Activated naive CD4-positive, alpha-beta T cell treated with anti-CD3 and anti-CD28 coated beads, Interleukin-2, amount 50 U/mL, for 24 hours (primary cell): ENCODE data around the gene GRIK4.

ENCODE experiments used
- H3K27ac Mint-ChIP-seq: one replicate; pipeline ENCODE4 v1.8.0; 2021; ENCODE audit warnings: mild to moderate bottlenecking, mixed read lengths
- H3K27me3 Mint-ChIP-seq: one replicate; pipeline ENCODE4 v1.8.0; 2021; ENCODE audit warnings: mixed read lengths
- H3K36me3 Mint-ChIP-seq: one replicate; pipeline ENCODE4 v1.8.0; 2021; ENCODE audit warnings: mixed read lengths
- H3K4me1 Mint-ChIP-seq: one replicate; pipeline ENCODE4 v1.8.0; 2021; ENCODE audit warnings: mixed read lengths
- H3K4me3 Mint-ChIP-seq: one replicate; pipeline ENCODE4 v1.8.0; 2021; ENCODE audit warnings: mild to moderate bottlenecking, mixed read lengths
- H3K9me3 Mint-ChIP-seq: one replicate; pipeline ENCODE4 v1.8.0; 2021; ENCODE audit warnings: mixed read lengths

Gene GRIK4

DNA sequence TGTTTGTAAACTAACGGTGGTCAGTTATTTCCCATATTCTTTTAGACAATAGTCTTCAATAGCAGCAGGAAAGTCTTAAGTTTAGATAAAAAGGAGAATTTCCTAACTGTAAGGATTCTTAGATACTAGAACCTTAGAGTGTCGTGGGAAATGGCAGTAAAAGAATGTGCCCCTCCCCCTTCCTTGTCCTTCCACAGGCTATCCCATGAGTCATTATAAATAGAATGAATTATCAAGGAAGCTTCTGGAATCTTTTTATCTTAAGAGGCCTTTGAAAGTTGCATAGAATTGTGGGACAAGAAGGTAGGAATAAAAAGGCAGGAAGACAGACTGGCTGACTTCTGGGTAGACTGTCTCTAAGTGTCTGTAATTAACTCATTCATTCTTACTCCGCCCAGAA lies 347.2 kb downstream of the GRIK4 start:
- Mint-ChIP-seq H3K4me3 (no peak overlapping the region), H3K4me1 (no peaks in the 10 kb centered on the region), H3K9me3 (no peaks in the 10 kb centered on the region), H3K27ac (no peak overlapping the region), H3K36me3 (no peaks in the 10 kb centered on the region), H3K27me3 (no peaks in the 10 kb centered on the region)

DNA sequence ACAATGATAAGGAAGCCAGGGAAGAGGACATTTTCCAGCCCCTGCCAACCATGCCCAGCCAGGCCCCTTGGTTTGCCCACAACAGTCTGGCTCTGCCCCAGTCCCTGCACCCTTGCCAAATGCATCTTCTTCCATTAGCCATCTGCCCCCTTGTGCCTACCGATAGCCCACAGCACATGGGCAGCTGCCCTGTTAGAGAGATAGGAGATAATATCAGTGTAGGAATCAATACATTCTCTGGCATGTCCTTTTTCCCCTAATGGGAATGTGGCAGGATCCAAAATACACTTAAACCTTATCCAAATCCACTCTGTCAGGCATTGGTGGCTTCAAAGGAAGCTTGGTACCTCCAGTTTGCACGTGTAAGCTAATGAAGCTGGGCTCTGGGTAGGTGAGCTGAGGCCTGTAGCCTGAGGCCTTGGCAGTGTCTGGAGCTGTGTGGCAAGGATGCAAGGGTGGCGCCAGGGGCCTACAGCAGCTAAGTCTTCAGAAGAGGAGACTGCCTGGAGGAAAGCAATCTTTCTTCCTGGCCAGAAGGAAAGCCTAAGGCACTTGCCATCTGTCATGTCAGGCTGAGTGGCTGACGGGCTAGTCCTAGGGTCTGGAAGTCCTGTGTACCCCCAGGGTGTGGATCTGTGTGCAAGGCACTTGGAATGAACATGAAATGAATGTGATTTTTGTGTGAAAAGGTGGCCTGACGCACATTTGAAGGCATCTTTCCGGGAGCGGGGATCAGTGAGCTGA lies 348.2 kb downstream of the GRIK4 start:
- H3K27ac Mint-ChIP-seq, result no peak overlapping the region
- no peaks in the 10 kb centered on the region for H3K4me1 Mint-ChIP-seq
- no peaks in the 10 kb centered on the region for H3K36me3 Mint-ChIP-seq

DNA sequence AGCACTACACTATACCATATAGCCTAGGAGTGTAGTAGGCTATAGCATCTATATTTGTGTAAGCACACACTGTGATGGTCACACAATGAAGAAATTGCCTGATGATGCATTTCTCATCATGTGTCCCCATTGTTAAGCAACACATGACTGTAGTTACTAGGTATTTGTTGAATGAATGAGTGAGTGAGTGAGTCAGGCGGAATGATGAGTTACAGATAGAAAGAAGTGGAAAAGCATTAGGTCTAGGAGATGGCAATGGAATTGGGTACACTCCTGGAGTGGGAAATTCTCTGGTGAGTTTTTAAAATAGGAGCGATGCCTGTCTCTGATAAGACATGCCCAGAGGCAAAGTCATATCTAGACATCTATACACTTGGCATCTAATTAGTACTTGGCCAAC lies 351.8 kb downstream of the GRIK4 start:
- no peak overlapping the region for H3K4me3 Mint-ChIP-seq
- peak overlapping the region; percentile 3 for H3K27ac Mint-ChIP-seq

More for the DNA sequence above, 348.2 kb downstream of the GRIK4 start:
- H3K9me3 Mint-ChIP-seq, result no peaks in the 10 kb centered on the region
- no peak overlapping the region for H3K4me3 Mint-ChIP-seq
- no peaks in the 10 kb centered on the region for H3K27me3 Mint-ChIP-seq

DNA sequence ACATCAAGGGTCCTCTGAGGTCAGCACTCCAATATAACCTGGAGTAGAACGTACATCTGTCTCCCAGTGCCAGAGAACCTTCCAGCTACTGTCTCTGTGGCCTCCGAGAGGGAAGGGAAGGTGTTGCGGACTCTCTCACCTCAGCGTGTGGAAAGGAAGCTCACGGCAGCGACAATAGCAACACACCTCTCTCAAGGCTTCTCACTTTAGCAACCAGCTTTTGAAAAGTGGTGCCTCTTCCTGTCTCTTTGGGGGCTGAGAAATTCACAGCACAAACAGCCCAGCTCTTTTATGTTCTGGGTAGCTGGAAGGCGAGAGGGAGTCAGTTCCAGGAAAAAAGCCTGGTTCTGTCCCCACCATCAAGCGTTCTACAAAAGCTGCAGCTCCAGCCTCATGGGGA lies 355.5 kb downstream of the GRIK4 start:
- Mint-ChIP-seq H3K36me3 (no peaks in the 10 kb centered on the region), H3K27ac (no peak overlapping the region), H3K4me3 (no peak overlapping the region), H3K9me3 (no peaks in the 10 kb centered on the region), H3K27me3 (peaks cover 10% of the 10 kb centered on the region), H3K4me1 (no peaks in the 10 kb centered on the region)

More for the DNA sequence above, 351.8 kb downstream of the GRIK4 start:
- H3K9me3 Mint-ChIP-seq, result no peaks in the 10 kb centered on the region
- H3K27me3 Mint-ChIP-seq, result peaks cover 4% of the 10 kb centered on the region
- H3K36me3 Mint-ChIP-seq, result no peaks in the 10 kb centered on the region
- H3K4me1 Mint-ChIP-seq, result no peaks in the 10 kb centered on the region

- no peaks in the 10 kb centered on the region for H3K36me3 Mint-ChIP-seq
- no peak overlapping the region for H3K27ac Mint-ChIP-seq
- peaks cover 10% of the 10 kb centered on the region for H3K27me3 Mint-ChIP-seq
- H3K4me1 Mint-ChIP-seq, result no peaks in the 10 kb centered on the region
- H3K4me3 Mint-ChIP-seq, result no peak overlapping the region
- H3K9me3 Mint-ChIP-seq, result no peaks in the 10 kb centered on the region
Measured at GRCh38 chr11:120867531-120867930, 356.0 kb downstream of the GRIK4 start.

DNA sequence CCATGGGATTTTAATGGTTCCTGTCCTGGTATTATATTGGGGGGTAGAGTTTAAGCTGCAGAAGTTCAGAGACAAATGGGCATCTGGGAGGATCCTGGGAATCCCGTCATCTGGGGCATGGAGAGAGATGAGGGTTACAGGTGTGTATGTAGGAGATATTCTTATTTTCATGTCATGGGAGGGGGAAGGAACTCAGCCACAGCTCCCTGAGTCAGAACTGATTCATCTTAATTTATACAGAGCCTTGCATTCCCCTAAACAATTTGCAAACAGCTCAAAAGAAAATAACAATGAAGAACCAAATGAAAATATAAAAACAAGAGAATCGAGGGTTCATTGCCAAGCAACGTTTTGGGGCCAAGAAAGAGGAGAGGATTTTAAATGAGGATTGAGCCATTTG lies 356.4 kb downstream of the GRIK4 start:
- no peak overlapping the region for H3K4me3 Mint-ChIP-seq
- H3K27ac Mint-ChIP-seq, result no peak overlapping the region
- no peaks in the 10 kb centered on the region for H3K9me3 Mint-ChIP-seq
- no peaks in the 10 kb centered on the region for H3K4me1 Mint-ChIP-seq
- no peaks in the 10 kb centered on the region for H3K36me3 Mint-ChIP-seq
- H3K27me3 Mint-ChIP-seq, result peaks cover 11% of the 10 kb centered on the region

- H3K9me3 Mint-ChIP-seq, result no peaks in the 10 kb centered on the region
- H3K36me3 Mint-ChIP-seq, result no peaks in the 10 kb centered on the region
- H3K4me3 Mint-ChIP-seq, result no peak overlapping the region
- H3K4me1 Mint-ChIP-seq, result no peaks in the 10 kb centered on the region
- peaks cover 15% of the 10 kb centered on the region for H3K27me3 Mint-ChIP-seq
- no peak overlapping the region for H3K27ac Mint-ChIP-seq
Measured at GRCh38 chr11:120869097-120869496, 357.5 kb downstream of the GRIK4 start.

GRCh38 chr11:120869516-120870011 lies 358.0 kb downstream of the GRIK4 start:
- Mint-ChIP-seq H3K27ac (no peak overlapping the region), H3K4me1 (no peaks in the 10 kb centered on the region), H3K27me3 (peaks cover 15% of the 10 kb centered on the region), H3K4me3 (no peak overlapping the region), H3K9me3 (no peaks in the 10 kb centered on the region), H3K36me3 (no peaks in the 10 kb centered on the region)

DNA sequence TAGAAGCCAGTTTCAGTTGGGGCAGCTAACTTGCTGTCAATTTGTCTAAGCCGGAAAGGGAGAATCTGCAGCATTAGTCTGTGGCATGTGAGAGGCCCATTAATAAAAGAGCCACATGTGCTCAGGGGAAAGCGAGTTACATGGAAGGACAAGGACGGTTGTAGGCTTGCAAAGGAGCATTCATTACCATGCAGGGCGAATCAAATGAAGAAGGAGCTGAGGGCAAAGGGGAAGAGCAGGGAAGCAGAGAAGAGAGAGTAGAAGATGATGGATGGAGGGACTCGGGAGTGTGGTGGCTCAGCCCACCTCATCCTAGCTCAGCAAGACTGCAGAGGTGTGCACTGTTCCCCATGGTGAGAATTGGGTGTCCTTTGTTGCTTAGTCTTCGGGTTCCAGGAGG lies 359.6 kb downstream of the GRIK4 start:
- no peak overlapping the region for H3K27ac Mint-ChIP-seq
- peaks cover 12% of the 10 kb centered on the region for H3K27me3 Mint-ChIP-seq
- no peaks in the 10 kb centered on the region for H3K36me3 Mint-ChIP-seq
- no peak overlapping the region for H3K4me3 Mint-ChIP-seq
- no peaks in the 10 kb centered on the region for H3K4me1 Mint-ChIP-seq
- no peaks in the 10 kb centered on the region for H3K9me3 Mint-ChIP-seq

GRCh38 chr11:120871924-120872323 lies 360.4 kb downstream of the GRIK4 start:
- H3K4me3 Mint-ChIP-seq, result no peak overlapping the region
- H3K36me3 Mint-ChIP-seq, result no peaks in the 10 kb centered on the region
- H3K27ac Mint-ChIP-seq, result no peak overlapping the region
- no peaks in the 10 kb centered on the region for H3K9me3 Mint-ChIP-seq
- peaks cover 12% of the 10 kb centered on the region for H3K27me3 Mint-ChIP-seq
- no peaks in the 10 kb centered on the region for H3K4me1 Mint-ChIP-seq

GRCh38 chr11:120873966-120874735 lies 362.6 kb downstream of the GRIK4 start:
- H3K4me1 Mint-ChIP-seq, result no peaks in the 10 kb centered on the region
- no peaks in the 10 kb centered on the region for H3K36me3 Mint-ChIP-seq
- no peaks in the 10 kb centered on the region for H3K9me3 Mint-ChIP-seq
- H3K4me3 Mint-ChIP-seq, result no peak overlapping the region
- H3K27me3 Mint-ChIP-seq, result peaks cover 8% of the 10 kb centered on the region
- no peak overlapping the region for H3K27ac Mint-ChIP-seq

- H3K9me3 Mint-ChIP-seq, result no peaks in the 10 kb centered on the region
- H3K4me3 Mint-ChIP-seq, result no peak overlapping the region
- H3K36me3 Mint-ChIP-seq, result no peaks in the 10 kb centered on the region
- no peaks in the 10 kb centered on the region for H3K4me1 Mint-ChIP-seq
- peaks cover 7% of the 10 kb centered on the region for H3K27me3 Mint-ChIP-seq
- no peak overlapping the region for H3K27ac Mint-ChIP-seq
Measured at GRCh38 chr11:120875986-120876385, 364.4 kb downstream of the GRIK4 start.

DNA sequence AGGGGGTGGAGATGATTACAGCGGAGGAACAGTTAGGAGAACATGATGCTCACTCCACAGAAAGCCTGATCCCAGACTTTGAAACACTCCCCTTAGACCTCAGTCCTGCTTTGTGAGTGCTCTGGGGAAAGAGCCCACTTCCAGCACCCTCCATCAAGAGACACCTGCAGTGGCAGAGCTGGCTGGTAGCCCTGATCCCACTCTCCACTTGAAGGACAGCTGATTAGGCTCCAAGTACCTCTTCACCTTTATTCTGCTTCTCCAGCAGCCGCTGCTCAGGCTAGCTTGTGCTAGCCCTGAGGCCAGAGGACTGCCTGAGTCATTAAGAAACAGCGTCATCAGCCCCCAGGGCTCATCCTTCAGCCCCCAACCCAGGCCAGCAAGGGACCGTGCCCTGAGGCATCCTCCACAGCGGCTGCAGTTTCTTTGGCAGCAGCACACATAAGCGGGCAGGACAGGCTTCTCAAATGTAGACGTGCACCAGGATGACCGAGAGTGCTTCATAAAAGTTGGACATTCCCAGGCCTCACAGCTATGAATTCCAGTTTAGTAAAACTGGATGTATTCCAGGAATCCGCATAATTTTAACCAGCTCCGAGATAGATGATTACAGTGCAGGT lies 366.3 kb downstream of the GRIK4 start:
- peaks cover 5% of the 10 kb centered on the region for H3K27me3 Mint-ChIP-seq
- no peak overlapping the region for H3K4me3 Mint-ChIP-seq
- H3K27ac Mint-ChIP-seq, result no peak overlapping the region
- no peaks in the 10 kb centered on the region for H3K36me3 Mint-ChIP-seq
- no peaks in the 10 kb centered on the region for H3K9me3 Mint-ChIP-seq
- no peaks in the 10 kb centered on the region for H3K4me1 Mint-ChIP-seq

DNA sequence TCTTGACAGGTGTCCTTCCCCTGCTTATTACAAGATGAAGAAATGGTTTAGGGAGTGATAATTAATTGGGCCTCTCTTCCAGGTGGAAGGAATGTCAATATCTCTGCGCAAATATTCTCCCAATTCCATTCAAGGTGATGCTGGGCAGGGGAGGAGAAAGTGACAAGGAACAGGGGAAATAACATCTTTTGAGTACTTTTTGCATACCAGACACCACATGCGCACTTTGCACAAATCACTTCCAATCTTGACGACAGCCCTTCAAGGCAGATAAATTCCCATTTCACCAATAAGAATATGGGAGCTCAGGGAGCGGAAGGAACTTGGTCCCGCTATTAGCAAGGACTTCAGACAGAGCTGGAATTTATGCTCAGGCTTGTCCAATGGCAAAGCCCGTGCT lies 367.2 kb downstream of the GRIK4 start:
- H3K4me1 Mint-ChIP-seq, result no peaks in the 10 kb centered on the region
- H3K9me3 Mint-ChIP-seq, result no peaks in the 10 kb centered on the region
- H3K27me3 Mint-ChIP-seq, result peaks cover 1% of the 10 kb centered on the region
- no peak overlapping the region for H3K27ac Mint-ChIP-seq
- no peaks in the 10 kb centered on the region for H3K36me3 Mint-ChIP-seq
- no peak overlapping the region for H3K4me3 Mint-ChIP-seq

DNA sequence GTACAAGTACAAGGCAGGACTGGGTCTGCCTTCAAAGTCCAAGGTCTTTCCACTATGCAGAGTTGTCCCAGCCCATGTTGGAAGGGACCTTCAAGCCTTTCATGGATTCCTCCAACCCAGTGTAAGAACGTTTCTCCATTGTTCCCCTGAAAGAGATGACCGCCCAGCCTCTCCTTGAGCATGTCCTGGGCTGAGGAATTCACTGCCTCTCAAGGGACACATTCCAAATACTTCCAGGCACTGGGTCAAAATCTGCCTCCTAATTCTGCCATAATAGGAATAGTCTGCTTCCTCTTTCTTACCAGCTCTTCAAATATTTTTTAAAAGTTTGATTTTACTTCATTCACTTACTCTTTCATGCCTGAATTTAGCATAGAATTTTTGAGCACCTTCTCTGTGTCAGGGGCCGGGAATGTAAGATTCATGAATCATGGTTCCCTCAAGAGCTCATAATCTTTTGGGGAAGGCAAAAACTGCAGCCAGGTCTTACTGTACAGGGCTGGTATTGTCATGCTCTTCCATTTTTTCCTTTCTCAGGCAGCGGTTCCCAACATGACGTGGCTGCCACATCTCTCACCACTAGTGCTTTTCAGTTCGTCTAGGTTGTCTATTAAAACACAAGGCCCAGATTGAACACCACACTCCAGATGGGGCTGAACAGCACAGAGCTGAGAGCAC lies 369.1 kb downstream of the GRIK4 start:
- no peaks in the 10 kb centered on the region for H3K4me1 Mint-ChIP-seq
- H3K27ac Mint-ChIP-seq, result no peak overlapping the region
- H3K4me3 Mint-ChIP-seq, result no peak overlapping the region
- H3K9me3 Mint-ChIP-seq, result no peaks in the 10 kb centered on the region
- H3K36me3 Mint-ChIP-seq, result no peaks in the 10 kb centered on the region
- H3K27me3 Mint-ChIP-seq, result peaks cover 1% of the 10 kb centered on the region
